Tibial artery (tissue), 4 donors: ENCODE data around the gene LCE2D.

Source experiments
- DNase-seq, 2 donors: peaks; one replicate each; pipeline ENCODE4 v3.0.0-alpha.2; 2019
- H3K27ac ChIP-seq, 2 donors: fragments of 200-600 bp; sonication (generic) in 1 of 2; 1 replicate in 1 of 2; 2 replicates in 1 of 2; pipeline ENCODE4 v1.5.1; 2018 to 2019; ENCODE audit warnings: mild to moderate bottlenecking in 1 of 2
- H3K27me3 ChIP-seq, 2 donors: fragments of 200-600 bp; sonication (generic) in 1 of 2; one replicate each; pipeline versions ENCODE4 v1.5.1 to v1.6.0; 2016 to 2019
- H3K36me3 ChIP-seq, 3 donors: fragments of 200-600 bp; sonication (generic) in 2 of 3; one replicate each; pipeline ENCODE4 v1.5.1; 2016 to 2019; ENCODE audit warnings: mild to moderate bottlenecking in 2 of 3
- H3K4me1 ChIP-seq, 4 donors: fragments of 200-600 bp; sonication (generic) in 2 of 4; 1 replicate in 3 of 4; 2 replicates in 1 of 4; pipeline ENCODE4 v1.5.1; 2016 to 2019
- H3K4me3 ChIP-seq, 2 donors: fragments of 200-600 bp; sonication (generic) in 1 of 2; 1 replicate in 1 of 2; 2 replicates in 1 of 2; pipeline ENCODE4 v1.5.1; 2018 to 2019; ENCODE audit warnings: mild to moderate bottlenecking in 2 of 2
- H3K9me3 ChIP-seq, 3 donors: fragments of 200-600 bp; sonication (generic) in 1 of 3; one replicate each; pipeline ENCODE4 v1.5.1; 2016 to 2019
- CTCF ChIP-seq, 2 experiments: fragments of 200-600 bp in 1 of 2; fragments of 450-650 bp in 1 of 2; IDR thresholded peaks; one replicate each; pipeline ENCODE4 v1.5.1; 2017 to 2019; ENCODE audit warnings: antibody characterized with exemption in 2 of 2, mild to moderate bottlenecking in 1 of 2, moderate library complexity in 1 of 2
- intact Hi-C: fragments of 100-400 bp; cut with DNase I; formaldehyde crosslinking; loops from one replicate; pipeline ENCODE4 v1.15.0; 2023; ENCODE audit warnings: low total_unique reads

LCE2D gene

GRCh38 chr1:152663098-152663497 lies at the start of gene LCE2D:
Gene LCE2D (plus strand): TSS chr1:152663380. CDS start chr1:152664106, 726 bp downstream.
- TF ChIP-seq CTCF (IDR thresholded peaks at IDR 0.05), result no peak
- Histone ChIP-seq H3K27ac (no peak within 1 kb of the TSS), H3K4me1 (no peaks in the 10 kb centered on the region), H3K36me3 (no peaks in the 10 kb centered on the region), H3K9me3 (no peaks in the 10 kb centered on the region), H3K27me3 (peaks cover 0 to 3% of the 10 kb centered on the region in 2 donors), H3K4me3 (no peak within 1 kb of the TSS)
- intact Hi-C loops, result no loop called here
- no peak for DNase-seq

GRCh38 chr1:152613511-152613910 lies 49.7 kb upstream of the LCE2D start, which contains the start of gene LCE3B:
Gene LCE3B (plus strand): TSS chr1:152613811. CDS start chr1:152613811, 0 bp downstream.
- H3K9me3 ChIP-seq, result peaks cover 0 to 2% (median 0%) of the 10 kb centered on the region in 3 donors
- H3K4me3 ChIP-seq, result no peak within 1 kb of the TSS
- H3K27me3 ChIP-seq, result no peaks in the 10 kb centered on the region
- no peak for DNase-seq
- H3K36me3 ChIP-seq, result no peaks in the 10 kb centered on the region
- H3K27ac ChIP-seq, result no peak within 1 kb of the TSS
- TF ChIP-seq CTCF (IDR thresholded peaks at IDR 0.05), result no peak
- H3K4me1 ChIP-seq, result no peaks in the 10 kb centered on the region
- intact Hi-C loops, result no loop called here

- H3K4me1 ChIP-seq, result no peaks in the 10 kb centered on the region
- TF ChIP-seq CTCF (IDR thresholded peaks at IDR 0.05), result no peak
- intact Hi-C loops, result no loop called here
- peaks cover 2 to 17% (median 10%) of the 10 kb centered on the region in 3 donors for H3K9me3 ChIP-seq
- H3K27me3 ChIP-seq, result no peaks in the 10 kb centered on the region
- no peak overlapping the region for H3K4me3 ChIP-seq
- no peaks in the 10 kb centered on the region for H3K36me3 ChIP-seq
- no peak for DNase-seq
- H3K27ac ChIP-seq, result no peak overlapping the region
These were observed 41.2 kb upstream of the LCE2D start for GRCh38 chr1:152621993-152622392.

GRCh38 chr1:152622803-152623202 lies 40.4 kb upstream of the LCE2D start, which contains the start of gene LCE3A:
Gene LCE3A (minus strand): TSS chr1:152623103. CDS start chr1:152623103, 0 bp downstream.
- TF ChIP-seq CTCF (IDR thresholded peaks at IDR 0.05), result no peak
- DNase-seq, result no peak
- no peaks in the 10 kb centered on the region for H3K4me1 ChIP-seq
- no peaks in the 10 kb centered on the region for H3K36me3 ChIP-seq
- H3K27me3 ChIP-seq, result no peaks in the 10 kb centered on the region
- intact Hi-C loops, result no loop called here
- H3K4me3 ChIP-seq, result no peak within 1 kb of the TSS
- H3K9me3 ChIP-seq, result peaks cover 2 to 17% (median 10%) of the 10 kb centered on the region in 3 donors
- no peak within 1 kb of the TSS for H3K27ac ChIP-seq

GRCh38 chr1:152623203-152623844 lies 39.9 kb upstream of the LCE2D start:
- DNase-seq, result no peak
- Histone ChIP-seq H3K27ac (no peak overlapping the region), H3K27me3 (no peaks in the 10 kb centered on the region), H3K9me3 (peaks cover 2 to 17% (median 10%) of the 10 kb centered on the region in 3 donors), H3K4me3 (no peak overlapping the region), H3K36me3 (no peaks in the 10 kb centered on the region), H3K4me1 (no peaks in the 10 kb centered on the region)
- TF ChIP-seq CTCF (IDR thresholded peaks at IDR 0.05), result no peak
- intact Hi-C loops, result no loop called here
